Renal cortex interstitium (tissue), 11 donors: ENCODE data around the gene PHF13. TPM values are rescaled to one million over a fixed set of nuclear protein-coding genes. Genes with fewer than 3 reads are reported as not detected.
"Not testable (repeated sequence)": the region's sequence is repeated elsewhere in the genome, so short reads cannot be mapped to it uniquely, and the experiment has no call there.

Experiments
- DNase-seq, 11 donors: peaks; one replicate each; pipeline ENCODE4 v3.0.0-alpha.2; 2013; ENCODE audit warnings: low read depth in 9 of 11, low spot score in 4 of 11; ENCODE audit errors: extremely low read depth in 1 of 11
- polyA plus RNA-seq, 3 donors: library from polyadenylated mRNA; unstranded; fragments of 120-200 nt; gene quantifications; one replicate each; pipeline ENCODE4 v1.2.1, GENCODE V29; 2013; ENCODE audit not compliant: insufficient read length in 3 of 3

PHF13 gene
- polyA plus RNA-seq, 3 donors: 25.2 to 27.1 (median 26.9) TPM

- DNase-seq: not testable (repeated sequence)
Observed at GRCh38 chr1:6636778-6637177, 23.2 kb downstream of the PHF13 start.

- no peak for DNase-seq
Observed at GRCh38 chr1:6637770-6638169, 24.2 kb downstream of the PHF13 start.

- DNase-seq: no peak
Observed at GRCh38 chr1:6638226-6638625, 24.7 kb downstream of the PHF13 start.

GRCh38 chr1:6640867-6641266 lies 27.3 kb downstream of the PHF13 start:
- not testable (repeated sequence) for DNase-seq

GRCh38 chr1:6645018-6645417 lies 31.5 kb downstream of the PHF13 start:
- DNase-seq: peak in 4 of 11 donors; percentile 37 to 64 (median 52)

- DNase-seq: peak in 4 of 11 donors; percentile 42 to 59 (median 51)
Observed at GRCh38 chr1:6646499-6647148, 33.1 kb downstream of the PHF13 start.

- no peak for DNase-seq
Observed at GRCh38 chr1:6648556-6648955, 35.0 kb downstream of the PHF13 start.

GRCh38 chr1:6651909-6652308 lies 38.4 kb downstream of the PHF13 start:
- DNase-seq: peak in 2 of 11 donors; percentile 30 to 50

- DNase-seq: no peak
Observed at GRCh38 chr1:6652986-6653385, 39.5 kb downstream of the PHF13 start.

- peak in 5 of 11 donors; percentile 33 to 80 (median 67) for DNase-seq
Observed at GRCh38 chr1:6653436-6654290, 40.1 kb downstream of the PHF13 start.

GRCh38 chr1:6657138-6657537 lies 43.6 kb downstream of the PHF13 start:
- DNase-seq: no peak

- no peak for DNase-seq
Observed at GRCh38 chr1:6658359-6659060, 45.0 kb downstream of the PHF13 start.

- DNase-seq: no peak
Observed at GRCh38 chr1:6660415-6661049, 47.0 kb downstream of the PHF13 start.

- DNase-seq: not testable (repeated sequence)
Observed at GRCh38 chr1:6662468-6662867, 48.9 kb downstream of the PHF13 start.

- DNase-seq: no peak
Observed at GRCh38 chr1:6666696-6667095, 53.2 kb downstream of the PHF13 start.

- DNase-seq: no peak
Observed at GRCh38 chr1:6667139-6667538, 53.6 kb downstream of the PHF13 start.

- DNase-seq: no peak
Observed at GRCh38 chr1:6668503-6668902, 55.0 kb downstream of the PHF13 start.

GRCh38 chr1:6672558-6672957 lies 59.0 kb downstream of the PHF13 start:
- no peak for DNase-seq
